Measurements from ENCODE around the gene SH3PXD2A.
"Not testable (repeated sequence)": the region's sequence is repeated elsewhere in the genome, so short reads cannot be mapped to it uniquely, and the experiment has no call there.

The SH3PXD2A gene

DNA sequence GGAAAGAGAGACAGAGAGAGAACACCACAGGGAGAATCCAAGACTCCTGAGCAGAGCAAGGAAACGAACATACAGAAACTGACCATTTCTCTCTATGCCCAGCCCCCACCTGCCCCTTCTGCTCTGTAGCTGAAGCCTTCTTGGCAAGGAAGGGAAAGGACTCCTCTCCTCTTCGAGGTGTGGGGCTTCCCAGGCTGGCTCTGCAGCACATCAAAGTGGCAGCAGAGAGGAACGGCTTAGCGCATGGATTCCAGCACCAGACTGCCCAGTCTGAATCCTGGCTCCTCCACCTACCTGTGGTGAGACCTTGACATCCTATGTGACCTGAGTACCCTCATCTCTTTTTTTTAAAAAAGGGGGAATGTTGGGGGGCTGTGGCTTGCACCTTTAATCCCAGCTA, 69.4 kb downstream of the SH3PXD2A start:
- DNase-seq: no peak

DNA sequence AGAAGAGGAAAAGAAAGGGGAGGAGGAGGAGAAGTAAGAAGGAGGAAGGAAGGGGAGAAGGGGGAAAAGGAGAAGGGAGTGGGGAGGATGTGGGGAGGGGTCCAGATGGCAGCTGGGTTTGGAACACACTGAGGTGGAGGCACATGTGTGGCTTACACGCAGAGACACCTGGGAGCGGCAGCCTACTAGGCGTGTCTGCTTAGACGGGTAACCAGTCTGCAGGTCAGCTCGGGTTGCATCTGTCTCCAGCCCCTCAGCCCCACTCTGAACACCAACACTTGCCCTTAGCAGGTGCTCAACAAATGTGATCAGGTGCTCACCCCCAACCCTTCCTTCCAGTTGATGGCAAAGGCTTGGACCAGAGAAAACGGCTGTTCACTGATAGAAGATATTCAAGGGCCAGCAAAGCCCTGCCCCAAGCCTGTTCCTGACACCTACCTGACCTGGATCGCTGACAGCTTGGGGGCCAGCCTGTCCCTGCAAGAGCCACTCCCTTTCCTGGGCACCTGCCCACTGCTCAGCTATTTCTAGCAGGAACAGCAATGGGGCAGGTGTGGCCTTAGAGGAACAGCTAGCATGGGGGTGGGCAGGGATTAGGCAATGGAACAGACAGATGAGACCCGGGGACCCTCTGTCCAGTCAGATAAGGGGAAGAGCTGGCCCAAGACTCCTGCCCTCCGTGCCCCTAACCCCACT, 70.5 kb downstream of the SH3PXD2A start:
- DNase-seq: no peak

DNA sequence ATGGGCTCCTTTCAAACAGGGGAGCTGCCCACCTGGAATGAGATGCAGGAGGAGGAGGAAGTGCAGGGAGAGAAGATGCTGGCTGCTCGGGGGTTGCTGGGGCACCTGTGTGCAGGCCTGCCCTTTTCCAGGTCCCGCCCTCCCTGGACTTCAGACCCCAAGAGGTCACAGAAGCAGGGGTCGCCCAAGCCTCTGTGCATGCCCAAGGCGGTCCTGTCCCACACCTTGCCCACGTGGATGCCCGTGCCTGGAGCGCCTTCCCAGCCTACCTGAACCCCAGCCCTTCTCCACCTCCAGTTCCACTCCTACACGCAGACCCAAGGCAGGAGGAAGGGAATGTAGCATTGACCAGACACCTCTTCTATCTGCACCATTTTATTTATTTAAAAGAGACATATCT, 71.3 kb downstream of the SH3PXD2A start:
- no peak for DNase-seq

DNA sequence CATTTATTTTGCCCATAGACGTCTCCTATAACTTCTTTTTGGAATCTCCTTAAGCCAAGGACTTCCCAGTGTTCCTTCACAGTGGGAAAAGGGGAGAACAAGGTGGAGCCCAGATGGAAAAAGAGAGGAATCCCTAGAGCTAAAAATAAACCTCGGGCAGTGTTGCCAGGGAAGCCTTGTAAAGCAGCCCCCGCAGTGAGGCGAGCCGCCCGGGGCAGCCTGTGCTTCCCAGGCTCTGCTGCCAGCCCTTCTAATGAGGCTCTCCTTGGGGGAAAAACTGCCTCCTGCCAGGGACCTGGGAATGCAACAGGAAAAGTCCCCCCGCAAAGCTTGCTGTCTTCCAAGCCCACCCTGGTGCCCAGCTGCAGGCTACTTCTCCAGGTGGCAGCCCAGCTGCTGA, 71.7 kb downstream of the SH3PXD2A start:
- DNase-seq: no peak

DNA sequence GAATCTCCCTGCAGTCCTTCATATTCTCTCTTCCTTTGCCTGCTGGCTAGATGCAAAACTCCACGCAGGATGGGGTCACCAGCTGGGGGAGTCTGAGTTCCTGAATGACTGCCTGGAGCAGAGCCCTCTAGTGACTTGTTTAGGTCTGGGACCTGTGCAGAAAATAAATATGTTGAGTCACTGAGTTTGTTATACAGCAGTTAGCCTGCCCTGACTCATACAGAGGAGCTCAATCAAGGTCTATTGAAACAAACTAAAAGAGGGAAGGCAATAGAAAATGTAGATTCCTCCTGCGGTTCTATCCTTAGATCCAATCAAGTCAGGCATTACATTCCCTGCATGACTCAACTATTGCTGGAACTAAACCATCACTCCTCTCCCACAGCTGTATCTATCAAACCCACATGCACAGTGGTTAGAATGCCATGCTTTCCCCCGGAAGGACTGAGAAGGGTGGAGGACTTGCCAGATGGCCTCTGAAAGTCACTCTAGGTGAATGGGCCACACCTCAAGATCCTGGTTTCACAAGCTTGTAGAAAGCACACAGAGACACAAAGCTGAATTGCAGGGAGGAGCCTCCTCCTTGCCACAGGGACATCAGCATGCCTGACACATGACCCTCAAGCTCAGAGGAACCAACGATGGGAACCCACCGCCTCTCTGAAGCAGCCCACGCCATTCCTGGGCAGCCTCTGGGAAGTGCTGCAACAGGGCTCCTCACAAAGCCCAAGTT, 73.9 kb downstream of the SH3PXD2A start:
- no peak for DNase-seq

DNA sequence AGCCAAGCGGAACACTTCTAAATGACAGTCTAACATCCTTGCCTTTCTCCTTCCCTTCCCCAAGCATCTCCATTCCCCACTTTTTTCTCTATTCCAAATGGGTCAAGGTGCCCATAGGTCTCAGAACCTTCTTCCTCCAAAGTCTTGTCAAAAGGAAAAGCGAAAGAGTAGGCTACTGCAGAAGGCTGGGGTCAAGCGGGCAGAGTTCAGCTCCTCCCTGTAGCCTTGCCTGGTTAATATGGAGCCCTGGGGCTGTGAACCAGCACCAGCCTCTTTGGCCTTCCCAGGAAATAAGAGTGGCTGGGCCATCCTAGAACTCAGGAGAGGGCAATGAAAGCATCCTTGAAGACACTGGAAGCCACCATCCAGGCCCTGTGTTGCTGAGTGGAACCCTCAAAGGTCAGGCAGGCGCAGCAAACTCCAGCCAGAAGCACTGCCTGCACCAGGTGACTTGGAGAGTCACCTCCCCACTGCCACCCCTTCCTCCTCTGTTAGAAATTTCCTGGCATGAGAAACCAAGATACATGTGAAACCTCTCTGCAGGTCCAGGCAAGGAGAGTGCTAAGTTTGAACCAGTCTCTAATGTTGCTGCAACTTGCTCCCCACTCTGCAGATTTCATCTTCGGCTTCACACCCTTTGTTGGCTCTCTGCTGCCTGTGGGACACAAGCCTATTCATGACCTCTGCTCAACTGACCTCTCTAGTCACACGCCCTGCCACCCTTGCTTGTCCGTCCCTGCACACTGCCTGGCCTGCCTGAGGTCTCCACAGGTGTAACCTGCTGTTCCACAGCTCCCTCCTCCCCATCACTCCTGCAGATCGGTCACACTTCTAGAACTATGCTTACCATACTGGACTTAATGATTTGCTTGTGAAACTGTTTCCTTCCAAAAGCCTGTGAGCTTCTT, 74.9 kb downstream of the SH3PXD2A start:
- DNase-seq: no peak

DNA sequence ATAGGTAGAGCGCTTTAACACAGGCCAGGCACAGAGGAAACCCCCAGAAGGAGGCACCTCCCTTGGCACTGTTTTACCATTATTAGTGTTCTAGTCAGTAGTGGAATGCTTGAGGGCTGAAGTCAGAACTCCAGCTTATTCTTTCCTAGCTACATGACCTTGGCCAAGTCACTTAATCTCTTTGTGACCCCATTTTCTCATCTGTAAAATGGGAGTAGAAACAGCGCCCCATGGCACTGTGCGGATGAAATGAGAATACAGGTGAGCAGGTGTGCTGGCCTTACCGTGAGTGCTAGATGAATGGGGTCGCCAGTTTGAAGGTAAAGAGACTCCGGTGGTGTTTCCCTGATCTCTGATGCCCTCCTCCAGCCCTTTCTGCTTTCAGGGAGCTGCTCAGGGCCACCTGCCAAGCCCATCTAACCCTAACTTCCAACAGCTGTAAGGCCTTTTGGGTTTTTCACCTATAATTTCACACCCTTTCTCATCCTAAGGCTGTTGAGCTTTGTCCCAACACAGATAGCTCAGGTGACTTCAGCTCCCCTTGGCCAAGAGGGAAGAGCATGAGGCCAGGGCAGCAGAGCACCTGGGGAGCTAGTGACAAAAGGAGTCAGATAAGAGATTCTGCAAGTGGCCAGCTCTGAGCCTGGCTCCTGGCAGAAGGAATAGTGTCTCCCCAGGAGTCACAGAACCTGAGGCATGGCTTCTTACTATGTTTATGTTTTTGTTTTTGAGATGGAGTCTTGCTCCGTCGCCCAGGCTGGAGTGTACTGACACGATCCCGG, 76.8 kb downstream of the SH3PXD2A start:
- no peak for DNase-seq

DNA sequence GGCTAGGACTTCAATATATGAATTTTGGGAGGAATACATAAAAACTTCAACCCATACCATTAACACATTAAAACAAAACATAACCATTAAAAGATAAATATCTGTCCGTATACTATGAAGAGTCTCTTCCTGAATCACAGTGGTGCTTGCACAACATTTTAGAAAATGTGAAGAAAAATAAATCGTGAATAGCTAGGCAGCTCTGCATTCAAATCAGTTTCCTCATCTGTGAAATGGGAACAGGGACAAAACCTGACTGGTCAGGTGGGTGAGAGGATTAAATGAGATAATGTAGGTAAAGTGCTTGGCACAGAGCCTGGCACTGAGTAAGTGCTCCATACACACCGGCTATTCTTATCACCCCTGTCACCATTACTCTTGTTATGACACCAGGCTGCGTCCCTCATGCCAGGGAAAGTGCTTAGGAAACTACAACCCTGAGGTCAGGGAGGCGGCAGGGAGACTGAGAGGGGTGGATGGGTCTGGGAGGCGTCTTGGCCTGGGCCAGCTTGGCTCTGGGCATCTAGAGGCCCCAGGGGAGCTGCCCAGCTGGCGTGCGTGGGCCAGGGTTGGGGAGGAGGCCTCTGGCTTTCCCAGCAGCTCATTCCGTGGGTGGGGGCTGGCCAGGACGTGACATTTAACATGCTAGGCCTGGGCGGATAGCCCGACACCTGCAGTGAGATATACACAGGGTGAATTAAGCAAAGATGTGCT, 78.3 kb downstream of the SH3PXD2A start:
- DNase-seq: no peak

DNA sequence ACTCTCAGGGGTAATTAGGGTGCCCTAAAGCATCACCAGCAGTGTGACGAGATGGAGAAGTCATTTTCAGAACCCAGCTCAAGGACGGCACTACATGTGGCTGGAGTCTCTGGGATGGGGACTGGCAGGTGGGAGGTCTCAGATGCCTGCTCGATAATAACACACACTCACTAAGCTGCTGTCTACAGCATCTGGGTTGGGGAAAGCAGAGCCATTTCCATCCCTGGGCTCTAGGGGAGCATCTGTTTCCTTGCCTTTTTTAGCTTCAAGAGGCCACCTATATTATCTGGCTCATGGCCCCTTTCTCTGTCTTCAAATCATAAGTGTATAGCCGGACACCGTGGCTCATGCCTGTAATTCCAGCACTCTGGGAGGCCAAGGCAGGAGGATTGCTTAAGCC, 79.6 kb downstream of the SH3PXD2A start:
- no peak for DNase-seq

DNA sequence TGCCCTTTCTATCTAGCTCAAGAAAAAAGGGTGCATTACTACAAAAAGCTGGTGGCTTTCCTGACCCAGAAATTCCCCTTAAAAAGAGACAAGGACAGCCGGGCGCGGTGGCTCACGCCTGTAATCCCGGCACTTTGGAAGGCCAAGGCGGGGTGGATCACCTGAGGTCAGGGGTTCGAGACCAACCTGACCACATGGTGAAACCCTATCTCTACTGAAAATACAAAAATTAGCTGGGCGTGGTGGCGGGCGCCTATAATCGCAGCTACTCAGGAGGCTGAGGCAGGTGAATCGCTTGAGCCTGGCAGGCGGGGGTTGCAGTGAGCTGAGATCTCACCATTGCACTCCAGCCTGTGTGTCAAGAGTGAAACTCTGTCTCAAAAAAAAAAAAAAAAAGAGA, 82.5 kb downstream of the SH3PXD2A start:
- not testable (repeated sequence) for DNase-seq

DNA sequence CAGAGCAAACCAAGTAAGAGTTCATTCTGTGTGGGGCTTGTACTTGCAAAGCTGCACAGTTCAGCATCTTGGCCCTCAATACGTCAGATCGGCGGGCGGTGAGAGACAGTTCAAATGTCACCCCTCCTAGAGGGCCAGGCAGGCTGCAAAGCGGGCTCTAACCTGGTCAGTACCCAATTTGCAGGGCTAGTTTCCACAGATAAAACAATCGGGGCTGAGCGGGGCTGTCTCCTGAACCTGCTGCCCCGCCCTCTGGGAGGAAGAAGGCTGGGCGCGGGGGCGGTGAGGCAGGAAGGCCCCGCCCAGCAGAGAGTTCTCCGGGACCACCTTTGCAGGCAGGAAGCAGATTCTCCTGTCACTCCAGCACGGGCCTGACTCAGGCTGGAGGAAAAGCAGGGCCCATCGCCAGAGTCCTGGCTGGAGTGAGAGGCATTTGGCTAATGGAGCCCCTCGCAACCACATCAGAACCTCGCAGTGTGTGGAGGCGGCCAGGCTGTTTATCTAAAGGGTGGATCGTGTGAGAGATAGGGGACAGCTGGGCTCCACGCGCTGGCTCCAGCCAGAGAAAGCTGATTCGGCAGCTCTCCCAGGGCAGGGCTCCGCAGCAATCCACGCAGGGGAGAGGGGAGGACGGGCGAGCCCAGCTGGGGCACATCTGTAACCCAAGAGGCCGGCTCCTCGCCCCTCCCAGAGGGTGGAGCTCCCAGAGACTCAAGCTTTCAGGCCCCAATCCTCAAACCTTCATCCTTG, 83.1 kb downstream of the SH3PXD2A start:
- DNase-seq: peak; percentile 50

DNA sequence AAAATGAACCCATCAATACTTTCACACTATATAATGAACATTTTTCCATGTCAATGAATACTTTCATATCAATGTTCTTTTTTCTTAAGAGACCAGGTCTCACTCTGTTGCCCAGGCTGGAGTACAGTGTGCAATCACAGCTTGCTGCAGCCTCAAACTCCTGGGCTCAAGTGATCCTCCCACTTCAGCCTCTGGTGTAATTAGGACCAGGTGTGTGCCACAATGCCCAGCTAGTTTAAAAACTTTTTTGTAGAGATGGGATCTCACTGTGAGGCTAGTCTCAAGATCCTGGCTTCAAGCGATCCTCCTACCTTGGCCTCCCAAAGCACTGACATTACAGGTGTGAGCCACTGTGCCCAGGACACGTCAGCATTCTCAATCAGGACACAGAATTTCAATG, 85.2 kb downstream of the SH3PXD2A start:
- no peak for DNase-seq

DNA sequence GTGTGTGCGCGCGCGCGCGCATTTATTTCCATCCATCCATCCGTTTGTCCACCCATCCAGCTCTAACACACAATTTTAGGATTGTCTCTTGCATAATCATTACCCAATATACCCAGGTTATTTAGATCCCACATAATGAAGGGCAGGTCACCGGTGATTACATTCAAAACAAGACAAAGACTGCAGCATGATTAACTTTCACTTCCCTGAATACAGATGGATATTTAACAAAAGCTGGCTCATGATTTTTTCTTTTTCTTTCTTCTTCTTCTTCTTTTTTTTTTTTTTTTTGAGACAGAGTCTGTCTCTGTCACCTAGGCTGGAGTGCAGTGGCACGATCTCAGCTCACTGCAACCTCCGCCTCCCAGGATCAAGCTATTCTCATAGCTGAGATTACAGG, 86.2 kb downstream of the SH3PXD2A start:
- DNase-seq: no peak

DNA sequence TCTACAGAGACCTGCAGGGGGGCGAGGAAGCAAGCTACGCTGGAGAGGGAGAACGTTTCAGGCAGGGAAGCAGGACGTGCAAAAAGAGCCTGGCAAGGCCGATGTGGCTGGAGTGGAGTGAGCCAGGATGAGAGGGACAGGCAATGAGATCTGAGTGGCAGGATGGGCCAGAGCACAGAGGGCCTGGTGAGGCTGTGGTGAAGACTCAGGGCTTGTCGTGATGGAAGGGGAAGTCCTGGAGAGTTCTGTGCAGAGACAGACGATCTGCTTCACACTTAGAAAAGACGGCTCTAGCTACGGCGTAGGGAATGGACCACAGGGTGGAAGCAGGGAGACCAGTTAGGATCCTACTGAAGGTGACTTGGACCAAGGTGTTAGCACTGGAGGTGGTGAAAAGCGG, 87.0 kb downstream of the SH3PXD2A start:
- DNase-seq: no peak

DNA sequence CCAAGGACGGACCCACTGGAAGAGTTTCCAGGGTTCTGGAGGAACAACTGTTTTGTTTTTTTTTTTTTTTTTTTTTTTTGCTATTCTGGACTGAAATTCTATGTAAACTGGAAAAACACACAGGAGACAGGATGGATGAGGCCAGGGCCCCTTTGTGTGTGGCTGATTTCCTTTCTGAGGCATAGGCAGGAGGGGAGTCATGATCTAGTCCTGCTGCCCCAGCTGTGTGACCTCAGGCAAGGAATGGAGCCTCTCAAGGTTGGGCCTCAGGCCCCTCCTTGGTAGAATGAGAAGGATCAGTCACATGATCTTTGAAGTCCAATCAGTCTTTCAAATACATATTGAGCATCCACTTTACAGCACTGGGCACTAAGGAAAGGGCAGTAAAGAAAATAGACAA, 87.6 kb downstream of the SH3PXD2A start:
- DNase-seq: no peak

DNA sequence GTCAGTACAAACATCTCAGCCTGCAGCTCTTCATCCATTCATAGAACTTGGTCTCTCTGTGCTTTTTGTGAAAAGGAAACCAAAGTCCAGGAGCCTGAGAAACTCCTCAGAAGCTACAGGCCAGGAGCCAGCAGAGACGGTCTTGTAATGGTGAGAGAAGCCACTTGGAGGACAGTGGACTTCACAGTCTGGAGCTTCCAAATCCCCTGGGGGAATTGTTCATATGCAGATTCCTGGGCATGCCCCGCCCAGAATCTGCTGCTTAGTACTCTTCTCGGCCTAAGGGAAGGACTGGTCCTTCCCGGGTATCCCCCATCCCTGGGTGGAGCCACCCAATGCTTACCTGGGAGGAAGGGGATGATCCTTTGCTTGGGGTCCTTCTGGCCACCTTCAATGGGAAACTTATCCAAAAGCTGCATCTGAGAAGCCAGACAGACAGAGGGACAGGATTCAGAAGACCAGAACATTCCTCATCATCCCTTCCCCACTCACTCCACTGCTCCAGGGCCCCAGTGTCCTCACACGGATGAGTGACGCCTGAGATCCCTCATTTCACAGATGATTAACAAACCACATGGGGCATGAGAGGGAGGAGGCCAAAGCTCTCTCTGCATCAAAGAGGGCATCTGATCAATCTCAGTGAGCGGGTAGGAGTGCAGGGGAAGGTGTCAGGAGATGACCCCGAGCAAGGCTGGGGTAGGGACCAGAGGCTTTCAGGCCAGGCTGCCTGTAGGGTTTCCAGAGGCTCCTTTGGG, 88.4 kb downstream of the SH3PXD2A start:
- no peak for DNase-seq

DNA sequence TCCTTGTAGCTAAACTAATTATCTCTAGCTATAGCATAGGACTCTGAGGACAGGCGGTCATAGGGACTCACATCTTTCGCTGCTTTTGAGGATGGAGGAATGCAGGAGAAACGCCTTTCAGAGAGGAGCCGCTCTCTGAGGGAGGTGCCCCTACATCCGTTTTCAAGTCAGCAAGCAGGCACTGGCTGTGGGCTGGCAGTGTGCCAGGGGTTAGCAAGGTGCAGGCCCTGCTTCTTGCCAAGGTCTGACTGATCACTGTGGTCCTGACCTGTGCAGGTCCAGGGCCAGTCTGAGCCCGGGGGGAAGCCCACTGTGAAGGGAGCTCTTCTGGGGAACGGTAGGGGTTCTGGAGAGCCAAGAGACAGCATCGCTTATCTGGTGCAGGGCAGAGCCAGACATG, 89.4 kb downstream of the SH3PXD2A start:
- peak; percentile 74 for DNase-seq

DNA sequence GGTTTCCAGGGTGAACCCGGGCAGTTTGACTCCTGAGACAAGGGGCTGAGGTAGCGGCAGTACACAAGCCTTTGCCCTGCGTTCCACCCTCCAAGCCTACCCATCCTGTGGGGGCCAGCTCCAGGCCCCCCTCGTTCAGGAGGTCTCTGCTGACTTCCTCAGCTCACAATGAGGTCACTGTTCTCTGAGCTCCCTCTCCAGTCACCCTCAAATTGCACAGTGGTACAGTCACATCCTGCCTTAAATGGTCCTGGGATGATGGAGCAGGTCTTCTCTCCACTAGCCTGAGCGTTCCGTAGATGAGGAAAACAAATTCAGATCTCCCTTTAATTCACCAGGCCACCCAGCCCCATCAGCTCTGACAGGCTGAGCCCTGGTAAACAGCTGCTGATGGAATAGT, 90.2 kb downstream of the SH3PXD2A start:
- DNase-seq: no peak

DNA sequence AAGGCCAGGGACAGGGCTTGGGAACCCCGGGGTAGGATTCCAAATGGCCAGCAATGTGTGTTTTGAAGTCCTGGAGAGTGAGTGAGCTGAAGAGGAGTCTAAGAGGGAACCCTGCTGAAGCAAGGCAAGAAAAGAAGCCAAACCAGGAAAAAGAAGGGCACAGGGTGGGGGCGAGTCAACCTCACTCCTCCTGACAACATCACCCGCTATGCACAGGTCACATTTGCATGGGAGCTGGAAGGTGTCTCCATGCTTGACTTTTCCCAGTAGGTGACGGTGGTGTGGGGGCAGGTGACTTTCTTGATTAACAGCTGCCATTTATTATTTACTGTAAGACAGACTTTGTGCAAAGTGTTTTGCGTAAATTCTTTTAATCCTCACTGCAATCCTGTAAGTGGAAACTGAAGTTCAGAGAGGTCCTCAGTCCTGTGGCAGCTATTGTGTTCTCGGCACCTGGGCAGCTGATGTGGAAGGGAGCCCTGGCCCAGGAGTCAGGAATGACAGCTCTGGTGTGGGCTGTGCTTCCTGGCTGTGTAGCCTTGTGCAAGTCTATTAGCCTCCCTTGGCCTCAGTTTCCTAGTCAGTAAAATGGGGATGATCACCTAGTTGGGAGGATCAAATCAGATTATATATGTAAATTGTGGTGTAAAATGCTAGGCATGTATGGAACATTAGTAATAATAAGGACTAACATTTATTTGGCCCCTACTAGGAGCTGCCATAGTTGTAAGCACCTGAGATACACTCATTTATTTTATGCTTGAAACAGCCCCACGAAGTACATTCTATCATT, 90.9 kb downstream of the SH3PXD2A start:
- DNase-seq: no peak
